Right ventricle myocardium inferior (tissue), 1 donor: ENCODE measurements around the gene OR51D1. TPM values are rescaled to one million over a fixed set of nuclear protein-coding genes. Genes with fewer than 3 reads are reported as not detected.

ENCODE experiments used
- total RNA-seq: library from RNA; stranded (reverse); fragmentation: NEBNext Ultra II Directional; extraction: Animal tissue kit (Norgen Biotek cat#: 25700); gene quantifications from one replicate; pipeline ENCODE4 v1.2.1, GENCODE V29; 2021
- donor health status: DM: no; HTN: yes; CAD: no; lungs with severe emphysema.

Gene OR51D1
- total RNA-seq, 1 donor from 2014 or later = not detected

Other genes starting within 250 kb of the OR51D1 start
- 10.5 TPM for gene TRIM21, start 243.8 kb upstream of the OR51D1 start, total RNA-seq
- not detected for gene OR52K2, start 188.2 kb upstream of the OR51D1 start, total RNA-seq
- gene OR52K1, start 154.8 kb upstream of the OR51D1 start, total RNA-seq = not detected
- gene OR52M1, start 92.3 kb upstream of the OR51D1 start, total RNA-seq = not detected
- gene OR52I2, start 55.7 kb upstream of the OR51D1 start, total RNA-seq = not detected
- not detected for gene OR52I1, start 43.4 kb upstream of the OR51D1 start, total RNA-seq
- gene TRIM68, start 29.2 kb upstream of the OR51D1 start, total RNA-seq = 11.6 TPM
- 1.9 TPM for gene OR51E1, start 6.5 kb downstream of the OR51D1 start, total RNA-seq
- 0.30 TPM for gene OR51E2, start 60.4 kb downstream of the OR51D1 start, total RNA-seq
- gene MMP26, start 67.3 kb downstream of the OR51D1 start, total RNA-seq = not detected
- not detected for gene OR51F1, start 132.5 kb downstream of the OR51D1 start, total RNA-seq
- gene OR52R1, start 166.9 kb downstream of the OR51D1 start, total RNA-seq = not detected
- not detected for gene OR51F2, start 183.8 kb downstream of the OR51D1 start, total RNA-seq
- gene OR51S1, start 211.7 kb downstream of the OR51D1 start, total RNA-seq = not detected
- not detected for gene OR51T1, start 244.4 kb downstream of the OR51D1 start, total RNA-seq